Measurements from ENCODE around the gene ADGRD2. TPM values are rescaled to one million over a fixed set of nuclear protein-coding genes. Genes with fewer than 3 reads are reported as not detected.

The ADGRD2 gene
- total RNA-seq, 1 experiment from 2014 or later, result not detected

- intact Hi-C loops (cut with micrococcal nuclease; ENCODE audit: unreplicated experiment), result no loop called here
- Mint-ChIP-seq H3K4me3 (ENCODE audit: low read depth, unreplicated experiment) (no peak overlapping the region), H3K4me1 (ENCODE audit: low read depth, unreplicated experiment) (peaks cover 10% of the 10 kb centered on the region), H3K27ac (ENCODE audit: unreplicated experiment) (no peak overlapping the region), H3K36me3 (ENCODE audit: insufficient read depth, unreplicated experiment) (no peaks in the 10 kb centered on the region), H3K9me3 (ENCODE audit: low read depth, unreplicated experiment) (no peaks in the 10 kb centered on the region), H3K27me3 (ENCODE audit: unreplicated experiment) (no peaks in the 10 kb centered on the region)
- no peak for DNase-seq
- CTCF ChIA-PET, result no interaction called here
- TF ChIP-seq CTCF (IDR thresholded peaks at IDR 0.05; ENCODE audit: unreplicated experiment), result no peak
- no TSS peak for BruUV-seq (replicated peaks)
These were observed 62.6 kb downstream of the ADGRD2 start for GRCh38 chr9:124512806-124513204.

DNA sequence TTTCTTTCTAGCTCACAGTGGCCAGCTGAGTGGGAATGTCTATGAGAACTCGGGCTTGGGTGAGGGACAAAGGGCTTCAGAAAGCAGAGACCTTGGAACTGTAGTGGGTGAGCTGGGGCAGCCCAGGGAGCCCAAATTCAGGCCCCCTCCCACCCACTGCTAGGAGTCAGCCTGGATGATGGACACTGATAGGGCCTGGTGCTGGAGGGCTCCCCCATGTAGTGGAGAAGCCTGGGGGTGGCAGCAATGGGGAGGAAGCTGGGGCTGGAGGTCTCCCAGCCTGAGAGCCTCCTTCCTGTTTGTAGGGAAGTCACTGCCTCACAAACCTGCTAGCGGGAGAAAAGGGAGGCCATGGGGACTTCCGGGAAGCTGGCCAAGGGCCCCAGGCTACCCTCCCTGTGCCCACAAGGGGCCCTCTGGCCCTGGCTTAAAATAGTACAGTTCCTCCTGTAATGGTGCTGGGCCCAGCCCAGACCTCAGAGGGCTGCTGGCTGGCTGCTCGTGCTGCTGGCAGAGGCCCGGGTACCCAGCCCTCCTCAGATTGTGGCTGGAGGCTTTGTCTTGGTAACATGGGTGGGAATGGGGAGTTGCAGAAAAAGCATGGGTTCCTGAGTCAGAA lies 63.2 kb downstream of the ADGRD2 start:
- H3K27ac Mint-ChIP-seq (ENCODE audit: unreplicated experiment), result no peak overlapping the region
- peaks cover 10% of the 10 kb centered on the region for H3K4me1 Mint-ChIP-seq (ENCODE audit: low read depth, unreplicated experiment)
- H3K27me3 Mint-ChIP-seq (ENCODE audit: unreplicated experiment), result no peaks in the 10 kb centered on the region
- TF ChIP-seq CTCF (IDR thresholded peaks at IDR 0.05; ENCODE audit: unreplicated experiment), result no peak
- no peak overlapping the region for H3K4me3 Mint-ChIP-seq (ENCODE audit: low read depth, unreplicated experiment)
- DNase-seq, result no peak
- H3K9me3 Mint-ChIP-seq (ENCODE audit: low read depth, unreplicated experiment), result no peaks in the 10 kb centered on the region
- H3K36me3 Mint-ChIP-seq (ENCODE audit: insufficient read depth, unreplicated experiment), result no peaks in the 10 kb centered on the region
- intact Hi-C loops (cut with micrococcal nuclease; ENCODE audit: unreplicated experiment), result no loop called here
- no TSS peak for BruUV-seq (replicated peaks)
- CTCF ChIA-PET, result no interaction called here

DNA sequence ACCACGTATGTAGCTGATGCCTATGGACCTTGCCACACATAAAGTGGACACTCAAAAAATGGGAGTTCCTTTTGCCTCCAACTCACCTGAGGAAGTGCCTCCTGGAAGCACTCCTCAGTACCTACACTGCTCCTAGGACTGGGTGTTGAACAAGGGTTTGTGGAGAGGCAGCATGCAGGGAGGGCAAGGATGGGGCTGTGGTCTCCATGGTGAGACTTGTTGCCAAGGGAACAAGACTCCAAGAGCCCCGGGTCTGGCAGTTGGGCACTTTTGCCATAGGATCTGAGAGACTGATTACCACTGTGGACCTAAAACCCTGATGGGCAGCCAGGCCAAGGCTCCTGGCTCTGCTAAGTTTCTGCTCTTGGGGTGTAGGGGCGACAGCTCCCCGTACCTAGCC lies 63.9 kb downstream of the ADGRD2 start:
- H3K27me3 Mint-ChIP-seq (ENCODE audit: unreplicated experiment), result no peaks in the 10 kb centered on the region
- no peak for TF ChIP-seq CTCF (IDR thresholded peaks at IDR 0.05; ENCODE audit: unreplicated experiment)
- BruUV-seq (replicated peaks), result no TSS peak
- H3K9me3 Mint-ChIP-seq (ENCODE audit: low read depth, unreplicated experiment), result no peaks in the 10 kb centered on the region
- peaks cover 10% of the 10 kb centered on the region for H3K4me1 Mint-ChIP-seq (ENCODE audit: low read depth, unreplicated experiment)
- H3K36me3 Mint-ChIP-seq (ENCODE audit: insufficient read depth, unreplicated experiment), result no peaks in the 10 kb centered on the region
- no peak for DNase-seq
- H3K4me3 Mint-ChIP-seq (ENCODE audit: low read depth, unreplicated experiment), result no peak overlapping the region
- no peak overlapping the region for H3K27ac Mint-ChIP-seq (ENCODE audit: unreplicated experiment)
- CTCF ChIA-PET, result no interaction called here
- intact Hi-C loops (cut with micrococcal nuclease; ENCODE audit: unreplicated experiment), result no loop called here

- H3K4me1 Mint-ChIP-seq (ENCODE audit: low read depth, unreplicated experiment), result peaks cover 10% of the 10 kb centered on the region
- H3K27ac Mint-ChIP-seq (ENCODE audit: unreplicated experiment), result no peak overlapping the region
- no peak for DNase-seq
- CTCF ChIA-PET, result no interaction called here
- no peak for TF ChIP-seq CTCF (IDR thresholded peaks at IDR 0.05; ENCODE audit: unreplicated experiment)
- BruUV-seq (replicated peaks), result no TSS peak
- H3K4me3 Mint-ChIP-seq (ENCODE audit: low read depth, unreplicated experiment), result no peak overlapping the region
- intact Hi-C loops (cut with micrococcal nuclease; ENCODE audit: unreplicated experiment), result no loop called here
- no peaks in the 10 kb centered on the region for H3K27me3 Mint-ChIP-seq (ENCODE audit: unreplicated experiment)
- no peaks in the 10 kb centered on the region for H3K9me3 Mint-ChIP-seq (ENCODE audit: low read depth, unreplicated experiment)
- no peaks in the 10 kb centered on the region for H3K36me3 Mint-ChIP-seq (ENCODE audit: insufficient read depth, unreplicated experiment)
These were observed 64.6 kb downstream of the ADGRD2 start for GRCh38 chr9:124514874-124515273.

All from Calu3 (cell line).